Neural crest cell (in vitro differentiated cells): Measurements from ENCODE around the gene AP3B2. TPM values are rescaled to one million over a fixed set of nuclear protein-coding genes. Genes with fewer than 3 reads are reported as not detected.

Source experiments
- DNase-seq: peaks from one replicate; pipeline ENCODE4 v3.0.0; 2021; ENCODE audit warnings: low read depth, mixed read lengths, low spot score
- H3K27ac Mint-ChIP-seq: one replicate; pipeline ENCODE4 v1.8.0; 2021; ENCODE audit warnings: mild to moderate bottlenecking, mixed read lengths; ENCODE audit not compliant: unreplicated experiment
- H3K27me3 Mint-ChIP-seq: 2 replicates; pipeline ENCODE4 v1.8.0; 2021; ENCODE audit warnings: low read depth, mild to moderate bottlenecking, mixed read lengths
- H3K36me3 Mint-ChIP-seq: 2 replicates; pipeline ENCODE4 v1.8.0; 2021; ENCODE audit warnings: low read depth, mild to moderate bottlenecking, mixed read lengths
- H3K4me1 Mint-ChIP-seq: 2 replicates; pipeline ENCODE4 v1.8.0; 2021; ENCODE audit warnings: mixed read lengths
- H3K4me3 Mint-ChIP-seq: one replicate; pipeline ENCODE4 v1.8.0; 2021; ENCODE audit warnings: mild to moderate bottlenecking, mixed read lengths
- H3K9me3 Mint-ChIP-seq: 2 replicates; pipeline ENCODE4 v1.8.0; 2021; ENCODE audit warnings: mixed read lengths
- CTCF ChIP-seq: fragments of 200-600 bp; sonication (generic); conservative IDR thresholded peaks from 2 replicates; pipeline ENCODE4 v1.5.0; 2021; ENCODE audit warnings: antibody characterized with exemption, mild to moderate bottlenecking
- total RNA-seq: library from RNA; stranded (reverse); gene quantifications from 2 replicates; pipeline ENCODE4 v1.2.1, GENCODE V29; 2021

Gene AP3B2
- total RNA-seq, 1 donor from 2014 or later = 20.0 TPM

GRCh38 chr15:82748315-82748714, 38.6 kb upstream of the AP3B2 start:
- Mint-ChIP-seq H3K4me3 (peak overlapping the region; percentile 61), H3K36me3 (peaks cover 5% of the 10 kb centered on the region), H3K27me3 (no peaks in the 10 kb centered on the region), H3K27ac (no peak overlapping the region), H3K9me3 (no peaks in the 10 kb centered on the region), H3K4me1 (peaks cover 28% of the 10 kb centered on the region)
- TF ChIP-seq CTCF = no peak
- DNase-seq = no peak

GRCh38 chr15:82743810-82744209, 34.1 kb upstream of the AP3B2 start:
- H3K36me3 Mint-ChIP-seq = no peaks in the 10 kb centered on the region
- TF ChIP-seq CTCF = no peak
- no peak overlapping the region for H3K4me3 Mint-ChIP-seq
- no peaks in the 10 kb centered on the region for H3K27me3 Mint-ChIP-seq
- no peak for DNase-seq
- H3K9me3 Mint-ChIP-seq = no peaks in the 10 kb centered on the region
- H3K27ac Mint-ChIP-seq = no peak overlapping the region
- no peaks in the 10 kb centered on the region for H3K4me1 Mint-ChIP-seq

GRCh38 chr15:82742134-82742533, 32.5 kb upstream of the AP3B2 start:
- Mint-ChIP-seq H3K27me3 (no peaks in the 10 kb centered on the region), H3K27ac (no peak overlapping the region), H3K4me3 (no peak overlapping the region), H3K4me1 (no peaks in the 10 kb centered on the region), H3K36me3 (no peaks in the 10 kb centered on the region), H3K9me3 (no peaks in the 10 kb centered on the region)
- no peak for TF ChIP-seq CTCF
- no peak for DNase-seq

- no peak overlapping the region for H3K4me3 Mint-ChIP-seq
- H3K9me3 Mint-ChIP-seq = no peaks in the 10 kb centered on the region
- H3K27ac Mint-ChIP-seq = no peak overlapping the region
- H3K4me1 Mint-ChIP-seq = no peaks in the 10 kb centered on the region
- H3K27me3 Mint-ChIP-seq = no peaks in the 10 kb centered on the region
- TF ChIP-seq CTCF = no peak
- DNase-seq = no peak
- H3K36me3 Mint-ChIP-seq = no peaks in the 10 kb centered on the region
These were observed 29.4 kb upstream of the AP3B2 start for GRCh38 chr15:82739086-82739485.

- H3K4me1 Mint-ChIP-seq = no peaks in the 10 kb centered on the region
- no peak overlapping the region for H3K27ac Mint-ChIP-seq
These were observed 28.3 kb upstream of the AP3B2 start for GRCh38 chr15:82737975-82738374.

More at GRCh38 chr15:82737975-82738374, 28.3 kb upstream of the AP3B2 start:
- H3K4me3 Mint-ChIP-seq = no peak overlapping the region
- no peak for DNase-seq
- no peaks in the 10 kb centered on the region for H3K27me3 Mint-ChIP-seq
- H3K9me3 Mint-ChIP-seq = no peaks in the 10 kb centered on the region
- TF ChIP-seq CTCF = no peak
- H3K36me3 Mint-ChIP-seq = no peaks in the 10 kb centered on the region
